GM21526 (cell line): ENCODE results near the gene SLC10A3.

Experiments used
- ATAC-seq: cut with Tn5 transposase; IDR thresholded peaks from one replicate; pipeline ENCODE4 v1.9.1; 2021; ENCODE audit warnings: moderate library complexity; ENCODE audit not compliant: unreplicated experiment, low FRiP score

SLC10A3 gene

DNA sequence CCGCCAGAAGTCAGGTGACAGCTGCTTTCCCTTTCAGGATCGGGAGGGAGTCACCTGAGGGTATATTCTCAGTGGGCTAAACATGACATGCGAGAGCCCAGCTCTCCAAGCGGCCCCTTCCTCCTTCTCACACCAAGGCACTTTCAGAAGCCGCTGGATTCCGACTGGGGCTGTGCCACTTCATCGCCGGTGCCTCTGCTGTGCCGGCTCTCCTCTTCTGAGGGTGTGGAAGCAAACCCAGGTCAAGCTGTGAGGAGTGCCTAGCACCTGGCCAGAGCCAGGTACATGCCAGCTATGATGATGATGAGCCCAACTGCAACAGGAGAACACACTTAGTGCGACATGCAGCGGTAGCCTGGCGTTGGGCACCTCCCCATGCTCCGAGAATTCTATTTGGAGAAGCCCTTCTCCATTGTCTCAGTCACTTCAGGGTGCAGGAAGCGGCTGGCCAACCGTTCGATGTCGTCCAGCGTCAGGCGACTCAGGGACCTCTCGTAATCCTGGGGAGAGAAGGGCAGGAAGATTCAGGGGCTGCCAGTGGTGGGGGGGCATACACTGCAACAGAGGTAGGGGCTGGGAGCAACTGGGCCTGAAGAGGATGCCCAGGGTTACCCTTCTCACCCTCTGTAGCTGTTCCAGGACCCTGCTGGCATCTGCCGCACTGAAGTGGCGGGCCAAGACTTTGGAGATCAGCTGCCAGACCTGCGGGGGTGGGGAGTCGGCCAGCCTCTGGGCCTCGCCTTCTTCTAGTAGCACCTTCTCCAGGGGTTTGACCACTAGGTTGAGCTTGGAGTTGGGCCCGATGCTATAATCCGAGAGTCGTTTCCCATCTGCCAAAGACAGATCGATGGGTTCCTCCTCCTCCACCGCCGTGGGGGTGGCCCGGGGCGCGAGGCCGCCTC, 5.0 kb downstream of the SLC10A3 start:
- ATAC-seq, result no peak

DNA sequence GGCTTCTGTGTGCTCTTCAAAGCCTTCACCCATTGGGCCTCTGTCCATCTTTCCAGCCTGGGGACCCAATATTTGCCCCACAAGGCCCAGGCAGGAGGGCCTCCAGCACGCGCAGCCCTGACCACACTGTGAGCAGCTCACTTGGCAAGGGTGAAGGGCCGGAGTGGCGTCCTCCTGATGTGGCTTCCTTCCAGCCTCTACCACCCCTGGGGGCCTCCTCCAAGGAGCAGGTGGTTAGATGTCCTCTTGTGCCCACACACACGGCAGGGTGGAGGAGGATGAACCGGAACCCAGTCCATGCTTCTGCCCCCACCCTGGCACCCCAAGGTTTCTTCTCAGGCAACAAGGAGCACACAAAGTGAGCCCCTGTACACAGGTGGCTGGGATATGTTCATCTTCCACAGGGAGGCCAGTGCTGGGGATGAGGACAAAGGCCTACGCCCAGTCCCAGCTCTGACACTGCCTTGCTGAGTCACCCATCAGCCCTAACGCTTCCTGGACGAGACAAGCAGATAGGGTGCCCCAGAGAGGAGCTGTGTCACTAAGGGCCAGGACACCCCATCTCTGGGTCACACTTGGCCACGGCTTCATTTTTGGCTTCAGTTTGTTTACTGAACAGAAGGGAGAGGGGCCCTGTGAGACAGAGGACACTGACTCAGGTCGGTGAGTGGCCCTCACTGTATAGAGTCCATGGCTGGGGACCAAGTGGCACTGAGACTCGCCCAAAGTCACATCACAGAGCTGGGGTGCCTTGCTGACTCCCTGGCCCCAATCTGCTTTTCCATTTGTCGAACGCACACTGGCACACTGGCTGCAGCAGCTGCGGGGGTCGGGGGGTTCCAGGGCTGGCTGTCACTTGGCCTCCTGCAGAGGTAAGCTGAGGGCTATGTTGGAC, 5.9 kb downstream of the SLC10A3 start:
- ATAC-seq, result no peak

GRCh38 chrX:154483325-154483724, 7.1 kb downstream of the SLC10A3 start:
- ATAC-seq, result no peak

DNA sequence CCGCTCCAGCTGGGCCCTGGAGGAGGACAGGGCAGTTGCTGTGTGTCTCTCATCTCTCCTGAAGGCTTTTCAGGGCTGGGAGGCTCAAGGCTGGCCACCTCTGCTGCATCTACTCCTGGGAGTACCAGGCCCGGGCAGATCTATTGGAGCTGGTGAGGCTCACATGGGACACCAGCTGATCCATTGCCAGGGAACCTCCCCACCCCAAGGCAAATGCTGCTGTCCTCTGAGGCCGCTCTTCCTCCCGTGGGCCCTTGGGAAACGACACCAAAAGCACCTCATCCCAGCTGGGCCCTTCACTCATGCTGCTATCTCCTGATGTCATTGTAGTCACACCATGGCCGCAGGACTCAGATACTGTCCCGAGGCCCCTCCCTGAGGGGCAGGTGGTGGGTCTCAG, 7.6 kb downstream of the SLC10A3 start:
- no peak for ATAC-seq

GRCh38 chrX:154481911-154482601, 8.4 kb downstream of the SLC10A3 start:
- ATAC-seq, result no peak

DNA sequence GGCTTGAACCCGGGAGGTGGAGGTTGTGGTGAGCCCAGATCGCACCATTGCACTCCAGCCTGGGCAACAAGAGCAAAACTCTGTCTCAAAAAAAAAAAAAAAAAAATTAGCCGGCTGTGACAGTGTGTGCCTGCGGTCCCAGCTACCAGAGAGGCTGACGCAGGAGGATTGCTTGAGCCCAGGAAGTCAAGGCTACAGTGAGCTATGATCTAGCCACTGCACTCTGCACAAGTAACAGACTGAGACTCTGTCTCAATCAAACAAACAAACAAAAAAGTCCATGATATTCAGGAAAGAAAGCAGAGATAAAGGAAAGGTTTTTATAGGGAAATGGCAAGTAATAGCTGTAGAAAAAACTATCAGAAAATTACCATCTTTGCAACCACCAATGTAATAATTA, 9.2 kb downstream of the SLC10A3 start:
- ATAC-seq, result no peak

GRCh38 chrX:154478728-154479622, 11.5 kb downstream of the SLC10A3 start, which contains the start of gene LAGE3:
Gene LAGE3 (minus strand): TSS chrX:154479281. CDS start chrX:154478915, 366 bp downstream.
- peak; percentile 78 for ATAC-seq

DNA sequence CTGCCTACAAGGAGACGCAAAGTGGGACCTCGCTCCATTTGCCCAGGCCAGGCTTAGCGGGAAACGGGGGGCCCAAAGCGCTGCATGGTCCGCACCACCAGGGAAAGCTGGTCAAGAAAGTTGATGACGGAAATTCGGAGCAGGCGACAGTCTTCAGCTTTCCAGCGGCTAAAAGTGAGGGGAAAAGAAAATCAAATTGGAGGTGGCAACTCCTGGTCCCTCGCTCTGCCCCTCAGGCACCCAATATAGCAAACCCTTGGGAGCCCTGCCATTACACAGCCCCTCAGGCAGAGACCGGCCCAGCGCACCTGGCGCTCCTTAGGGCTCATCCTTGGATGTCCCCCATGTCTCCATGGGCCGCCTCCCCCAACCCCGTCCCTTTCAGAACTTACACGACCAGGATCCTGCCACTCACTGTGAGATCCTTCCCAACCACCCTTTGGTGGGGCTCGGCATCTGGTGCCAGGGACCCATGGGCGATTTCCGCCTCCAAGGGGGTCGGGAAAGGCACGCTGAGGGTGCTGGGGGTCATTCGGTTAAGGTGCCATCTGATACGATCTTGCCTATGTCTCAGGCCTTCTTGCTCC, 12.4 kb downstream of the SLC10A3 start:
- no peak for ATAC-seq

DNA sequence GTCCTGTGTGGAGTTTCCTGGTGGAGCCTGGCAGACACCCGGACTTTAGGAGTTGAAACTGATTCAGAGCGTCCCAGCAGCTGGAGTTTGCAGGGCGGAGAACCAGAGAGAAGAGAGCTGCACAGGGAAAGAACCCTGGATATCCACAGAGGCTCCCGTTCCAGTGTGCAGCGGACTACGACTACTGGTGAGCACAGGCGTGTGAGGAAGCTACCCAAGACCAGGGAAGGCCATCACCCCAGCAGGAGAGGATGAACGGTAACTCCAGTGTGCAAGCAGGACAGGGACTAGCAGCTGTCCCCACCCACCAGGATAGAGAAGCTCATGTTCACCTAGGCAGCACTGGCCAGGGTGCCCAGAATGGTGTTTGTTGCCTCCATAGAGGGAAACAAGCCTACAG, 13.6 kb downstream of the SLC10A3 start:
- ATAC-seq, result no peak

DNA sequence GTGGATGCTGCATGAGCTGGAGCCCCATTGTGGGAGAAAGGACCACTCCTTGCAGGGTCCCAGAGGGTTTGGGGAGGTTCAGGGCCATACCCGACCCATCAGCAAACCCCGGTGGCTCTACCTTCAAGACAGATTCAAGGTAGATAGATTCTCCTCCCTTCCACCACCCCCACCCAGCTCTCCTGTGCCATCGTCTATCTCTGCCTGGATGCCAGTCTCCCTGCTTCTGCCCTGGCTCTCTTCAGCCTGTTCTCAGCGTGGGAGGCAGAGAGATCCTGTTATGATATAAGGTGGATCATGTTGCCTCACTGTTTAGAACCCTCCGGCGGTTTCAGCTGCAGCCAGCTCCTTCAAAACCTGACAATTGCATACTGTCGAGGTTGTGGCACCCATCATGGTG, 16.7 kb downstream of the SLC10A3 start:
- ATAC-seq, result no peak

GRCh38 chrX:154472685-154473632, 17.5 kb downstream of the SLC10A3 start:
- no peak for ATAC-seq

DNA sequence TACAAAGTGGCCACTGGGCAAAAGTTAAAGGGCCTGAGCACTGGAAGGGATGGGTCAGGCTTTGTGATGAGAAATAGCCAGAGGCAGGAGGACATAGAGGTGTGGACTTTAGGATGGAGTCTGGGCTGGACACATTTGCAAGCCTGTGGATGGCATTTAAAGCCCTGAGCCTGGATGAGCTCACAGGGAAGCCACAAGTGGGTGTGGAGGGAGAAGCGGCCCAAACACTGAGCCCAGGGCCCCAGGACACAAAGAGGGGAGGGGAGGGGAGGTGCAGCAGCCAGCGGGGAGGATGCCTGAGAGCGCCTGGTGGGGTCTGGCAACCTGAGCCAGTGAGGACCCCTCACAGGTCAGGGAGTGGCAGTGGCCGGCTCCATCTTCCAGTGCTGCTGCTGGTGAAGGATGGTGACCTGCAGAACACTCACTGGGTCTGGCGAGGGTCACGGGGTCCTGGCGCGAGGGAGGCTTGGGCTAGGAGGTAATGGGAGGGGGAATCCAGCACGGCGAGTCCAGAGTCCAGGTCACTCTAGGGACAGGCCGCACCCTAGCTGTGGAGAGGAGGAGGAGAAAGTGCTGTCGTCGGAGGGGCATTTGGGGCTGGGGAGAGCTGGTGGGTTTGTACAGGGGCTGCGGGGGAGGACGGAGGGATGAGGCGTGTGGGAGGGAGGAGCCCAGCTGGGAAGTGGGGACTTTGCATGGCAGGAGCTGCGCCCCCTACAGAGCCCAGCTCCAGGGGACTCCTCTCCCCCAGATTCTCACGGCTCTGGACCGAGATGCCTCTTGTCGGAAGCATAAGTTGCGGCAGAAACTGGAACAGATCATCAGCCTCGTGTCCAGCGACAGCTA, 18.4 kb downstream of the SLC10A3 start:
- no peak for ATAC-seq

DNA sequence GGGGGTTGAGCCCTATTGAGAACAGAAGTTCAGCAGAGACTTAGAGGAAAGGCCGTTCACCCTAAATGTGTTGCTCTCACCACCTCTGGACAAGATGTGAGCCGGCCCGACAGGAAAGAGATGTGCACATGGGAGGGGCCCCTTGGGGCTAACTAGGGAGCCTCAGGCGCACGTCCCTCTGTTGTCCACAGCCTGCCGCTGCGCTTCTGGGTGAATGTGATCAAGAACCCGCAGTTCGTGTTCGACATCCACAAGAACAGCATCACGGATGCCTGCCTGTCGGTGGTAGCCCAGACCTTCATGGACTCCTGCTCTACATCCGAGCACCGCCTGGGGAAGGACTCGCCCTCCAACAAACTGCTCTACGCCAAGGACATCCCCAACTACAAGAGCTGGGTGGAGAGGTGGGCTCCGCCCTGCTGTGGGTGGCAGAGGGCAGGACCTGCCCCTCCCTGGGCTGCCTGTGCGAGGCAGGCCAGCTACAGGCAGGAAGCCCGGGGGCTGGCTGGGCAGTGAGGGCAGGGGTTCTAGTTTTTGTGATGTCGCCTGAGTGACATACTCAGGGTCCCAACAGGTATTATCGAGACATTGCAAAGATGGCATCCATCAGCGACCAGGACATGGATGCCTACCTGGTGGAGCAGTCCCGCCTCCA, 19.4 kb downstream of the SLC10A3 start:
- ATAC-seq, result no peak

GRCh38 chrX:154470434-154470833, 20.0 kb downstream of the SLC10A3 start:
- no peak for ATAC-seq

DNA sequence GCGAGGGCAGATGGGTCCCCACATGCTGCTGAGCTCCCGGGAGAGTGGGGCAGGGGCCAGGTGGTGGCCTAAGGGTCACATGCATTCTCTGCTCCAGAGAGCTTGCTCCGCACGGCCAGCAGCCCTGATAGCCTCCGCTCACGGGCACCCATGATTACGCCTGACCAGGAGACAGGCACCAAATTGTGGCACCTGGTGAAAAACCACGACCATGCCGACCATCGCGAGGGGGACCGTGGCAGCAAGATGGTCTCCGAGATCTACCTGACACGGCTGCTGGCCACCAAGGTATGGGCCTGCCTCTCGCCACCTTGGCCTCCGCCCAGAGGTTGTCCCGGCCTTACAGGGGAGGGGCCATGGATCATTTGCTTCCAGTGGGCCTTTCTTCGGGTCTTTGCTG, 20.5 kb downstream of the SLC10A3 start:
- ATAC-seq, result no peak

GRCh38 chrX:154469114-154469513, 21.3 kb downstream of the SLC10A3 start:
- ATAC-seq, result no peak

DNA sequence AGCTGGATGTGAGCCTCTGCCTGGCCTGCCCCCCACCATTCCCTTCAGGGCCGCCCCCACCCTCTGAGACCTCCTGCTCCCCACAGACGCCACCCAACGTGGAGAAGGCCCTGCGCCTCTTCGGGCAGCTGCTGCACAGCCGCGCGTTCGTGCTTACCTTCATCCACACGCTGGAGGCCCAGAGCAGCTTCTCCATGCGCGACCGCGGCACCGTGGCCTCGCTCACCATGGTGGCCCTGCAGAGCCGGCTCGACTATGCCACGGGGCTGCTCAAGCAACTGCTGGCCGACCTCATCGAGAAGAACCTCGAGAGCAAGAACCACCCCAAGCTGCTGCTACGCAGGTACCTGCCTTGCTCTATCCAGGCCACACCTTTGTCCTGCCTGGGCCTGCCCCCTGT, 22.2 kb downstream of the SLC10A3 start:
- ATAC-seq, result no peak
